ENCODE results near the gene CCDC88C. TPM values are rescaled to one million over a fixed set of nuclear protein-coding genes. Genes with fewer than 3 reads are reported as not detected.

Gene CCDC88C
- total RNA-seq, 2 donors from 2014 or later = 32.5 to 54.4 TPM

DNA sequence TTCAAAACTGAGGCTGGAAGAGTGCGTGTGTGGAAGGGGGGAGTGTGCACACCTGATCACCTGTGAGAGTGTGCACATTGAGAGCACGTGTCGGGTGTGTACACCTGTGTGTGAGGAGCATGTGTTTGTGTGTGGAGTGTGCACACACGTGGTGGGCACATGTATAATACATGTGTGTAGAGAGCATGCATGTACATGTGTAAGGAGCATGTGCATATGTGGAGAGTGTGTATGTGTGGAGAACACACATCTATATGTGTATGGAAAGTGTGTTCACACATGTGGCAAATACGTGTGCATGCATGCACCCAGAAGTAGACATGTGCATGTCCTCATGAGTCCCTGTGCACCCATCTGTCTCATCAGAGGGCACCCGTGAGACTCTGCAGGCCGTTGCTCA, 110.0 kb downstream of the CCDC88C start:
- no peaks in the 10 kb centered on the region for H3K9me3 ChIP-seq
- WGBS = 92% methylated on average over 7 of the region's 7 CpGs
- no peak for TF ChIP-seq POLR2A (IDR thresholded peaks at IDR 0.05)
- no peak for TF ChIP-seq POLR2AphosphoS5 (IDR thresholded peaks at IDR 0.05)
- TF ChIP-seq, protein P1, sequence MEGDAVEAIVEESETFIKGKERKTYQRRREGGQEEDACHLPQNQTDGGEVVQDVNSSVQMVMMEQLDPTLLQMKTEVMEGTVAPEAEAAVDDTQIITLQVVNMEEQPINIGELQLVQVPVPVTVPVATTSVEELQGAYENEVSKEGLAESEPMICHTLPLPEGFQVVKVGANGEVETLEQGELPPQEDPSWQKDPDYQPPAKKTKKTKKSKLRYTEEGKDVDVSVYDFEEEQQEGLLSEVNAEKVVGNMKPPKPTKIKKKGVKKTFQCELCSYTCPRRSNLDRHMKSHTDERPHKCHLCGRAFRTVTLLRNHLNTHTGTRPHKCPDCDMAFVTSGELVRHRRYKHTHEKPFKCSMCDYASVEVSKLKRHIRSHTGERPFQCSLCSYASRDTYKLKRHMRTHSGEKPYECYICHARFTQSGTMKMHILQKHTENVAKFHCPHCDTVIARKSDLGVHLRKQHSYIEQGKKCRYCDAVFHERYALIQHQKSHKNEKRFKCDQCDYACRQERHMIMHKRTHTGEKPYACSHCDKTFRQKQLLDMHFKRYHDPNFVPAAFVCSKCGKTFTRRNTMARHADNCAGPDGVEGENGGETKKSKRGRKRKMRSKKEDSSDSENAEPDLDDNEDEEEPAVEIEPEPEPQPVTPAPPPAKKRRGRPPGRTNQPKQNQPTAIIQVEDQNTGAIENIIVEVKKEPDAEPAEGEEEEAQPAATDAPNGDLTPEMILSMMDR (IDR thresholded peaks at IDR 0.05) = no peak
- intact Hi-C loops (cut with DNase I) = no loop called here
- H3K36me3 ChIP-seq = no peaks in the 10 kb centered on the region
- no peaks in the 10 kb centered on the region for H3K4me1 ChIP-seq (replicated peaks)
- DNase-seq (ENCODE audit: low spot score) = no peak
- no peaks in the 10 kb centered on the region for H3K27me3 ChIP-seq (replicated peaks; ENCODE audit: insufficient read depth)
- no peak overlapping the region for H3K4me3 ChIP-seq
- H3K27ac ChIP-seq = no peak overlapping the region

DNA sequence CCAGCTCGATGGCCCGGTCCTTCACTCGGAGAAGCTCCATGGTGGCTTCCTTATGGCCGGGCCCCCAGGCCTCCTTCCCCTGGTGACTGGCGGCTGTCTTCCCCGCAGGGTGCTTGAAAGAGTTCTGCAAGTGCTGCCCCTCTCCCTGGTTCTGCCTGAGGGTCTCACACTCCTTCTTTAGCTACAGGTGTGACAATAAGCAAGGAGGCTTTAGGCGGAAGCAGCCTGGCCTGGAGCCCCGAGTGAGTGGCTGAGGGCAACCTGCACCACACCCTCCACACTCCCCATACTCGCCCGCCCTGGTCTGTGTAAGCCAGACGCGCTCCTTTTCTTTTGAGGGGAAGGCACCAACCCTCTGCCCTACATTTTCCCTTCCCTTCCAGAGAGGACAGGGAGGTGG, 110.6 kb downstream of the CCDC88C start:
- DNase-seq (ENCODE audit: low spot score) = no peak
- no peak overlapping the region for H3K4me3 ChIP-seq
- TF ChIP-seq, protein P1 (IDR thresholded peaks at IDR 0.05) = no peak
- TF ChIP-seq POLR2A (IDR thresholded peaks at IDR 0.05) (no peak), POLR2AphosphoS5 (IDR thresholded peaks at IDR 0.05) (no peak)
- no peaks in the 10 kb centered on the region for H3K27me3 ChIP-seq (replicated peaks; ENCODE audit: insufficient read depth)
- intact Hi-C loops (cut with DNase I) = no loop called here
- H3K27ac ChIP-seq = no peak overlapping the region
- 94% methylated on average over 12 of the region's 12 CpGs for WGBS
- no peaks in the 10 kb centered on the region for H3K9me3 ChIP-seq
- H3K4me1 ChIP-seq (replicated peaks) = no peaks in the 10 kb centered on the region
- H3K36me3 ChIP-seq = no peaks in the 10 kb centered on the region

DNA sequence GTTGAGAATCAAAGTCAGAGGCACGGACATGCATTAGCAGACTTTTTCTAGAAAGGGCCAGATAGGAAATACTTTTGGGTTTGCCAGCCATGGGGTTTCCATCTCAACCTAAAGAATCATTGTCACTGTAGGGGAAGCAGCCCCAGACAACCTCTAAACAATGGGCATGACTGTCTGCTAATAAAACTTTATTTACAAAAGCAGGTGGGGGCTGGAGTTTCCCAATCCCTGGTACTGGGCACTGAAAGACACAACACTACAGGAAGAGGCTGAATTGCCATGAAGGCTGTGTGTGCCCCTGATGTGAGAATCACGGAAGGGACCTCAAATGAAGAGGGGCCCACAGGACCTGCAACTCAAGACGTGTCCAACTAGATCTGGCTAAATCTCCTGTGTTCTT, 111.1 kb downstream of the CCDC88C start:
- Histone ChIP-seq H3K4me1 (replicated peaks) (no peaks in the 10 kb centered on the region), H3K36me3 (no peaks in the 10 kb centered on the region), H3K4me3 (no peak overlapping the region), H3K9me3 (no peaks in the 10 kb centered on the region), H3K27me3 (replicated peaks; ENCODE audit: insufficient read depth) (no peaks in the 10 kb centered on the region), H3K27ac (no peak overlapping the region)
- intact Hi-C loops (cut with DNase I) = no loop called here
- 96% methylated on average over 3 of the region's 3 CpGs for WGBS
- DNase-seq (ENCODE audit: low spot score) = no peak
- TF ChIP-seq, protein P1 (IDR thresholded peaks at IDR 0.05) = no peak
- TF ChIP-seq POLR2A (IDR thresholded peaks at IDR 0.05) (no peak), POLR2AphosphoS5 (IDR thresholded peaks at IDR 0.05) (no peak)

DNA sequence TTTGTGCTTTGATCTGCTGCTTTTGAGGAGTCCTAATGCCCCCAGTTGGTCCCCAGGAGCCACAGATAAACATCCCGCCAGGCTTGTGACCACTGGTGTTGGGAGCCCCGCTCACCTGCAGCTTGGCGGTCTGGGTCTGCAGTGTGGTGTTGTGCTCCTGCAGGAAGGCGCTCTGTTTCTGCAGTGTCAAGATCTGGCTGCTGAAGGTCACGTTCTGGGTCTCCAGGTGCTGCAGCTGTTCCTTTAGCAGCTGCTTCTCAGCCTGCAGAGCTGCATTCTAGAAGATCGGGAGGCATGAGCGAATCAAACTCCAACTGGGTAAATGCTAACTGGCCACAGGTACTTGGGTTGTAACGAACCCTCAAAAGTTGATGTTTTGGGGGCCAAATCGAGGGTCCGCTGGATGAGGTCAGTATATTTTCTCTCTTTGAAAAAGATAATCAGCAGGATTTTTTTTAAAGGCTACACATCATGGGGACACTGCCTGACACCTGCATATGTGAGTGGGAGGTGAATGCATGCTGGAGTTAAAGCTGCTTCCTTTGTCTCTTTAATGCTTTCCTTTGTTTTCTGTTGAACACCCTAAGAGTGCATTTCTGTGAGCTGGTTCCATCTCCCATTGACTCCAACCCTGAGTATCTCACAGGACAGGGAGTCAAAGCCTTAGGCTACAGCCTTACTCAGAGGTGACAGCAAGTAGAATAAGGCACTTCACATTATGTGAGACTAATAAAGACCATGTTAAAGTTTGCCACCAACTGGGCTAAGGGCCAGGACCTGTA, 111.8 kb downstream of the CCDC88C start:
- H3K27me3 ChIP-seq (replicated peaks; ENCODE audit: insufficient read depth) = no peaks in the 10 kb centered on the region
- no peak overlapping the region for H3K4me3 ChIP-seq
- no peaks in the 10 kb centered on the region for H3K36me3 ChIP-seq
- H3K27ac ChIP-seq = no peak overlapping the region
- WGBS = 93% methylated on average over 10 of the region's 10 CpGs
- H3K9me3 ChIP-seq = no peaks in the 10 kb centered on the region
- intact Hi-C loops (cut with DNase I) = no loop called here
- H3K4me1 ChIP-seq (replicated peaks) = no peaks in the 10 kb centered on the region
- no peak for DNase-seq (ENCODE audit: low spot score)
- TF ChIP-seq POLR2A (IDR thresholded peaks at IDR 0.05) = no peak
- TF ChIP-seq POLR2AphosphoS5 (IDR thresholded peaks at IDR 0.05) = no peak
- TF ChIP-seq, protein P1 (IDR thresholded peaks at IDR 0.05) = no peak

DNA sequence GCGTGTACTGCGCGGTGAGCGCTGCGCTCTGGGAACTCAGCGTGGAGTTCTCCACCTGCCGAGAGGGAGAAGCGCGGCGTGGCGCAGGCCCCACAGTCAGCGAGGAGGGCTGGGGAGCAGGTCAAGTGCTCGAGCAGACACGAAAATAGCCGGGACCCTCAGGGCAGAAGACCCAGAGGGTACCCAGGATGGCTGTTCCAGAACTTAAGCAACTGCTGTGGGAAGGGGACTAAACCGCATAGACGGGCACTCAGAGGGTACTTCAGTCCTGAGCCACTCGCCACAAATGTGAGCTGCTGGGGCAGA, 113.7 kb downstream of the CCDC88C start:
- H3K27ac ChIP-seq = no peak overlapping the region
- TF ChIP-seq POLR2A (IDR thresholded peaks at IDR 0.05) = no peak
- TF ChIP-seq POLR2AphosphoS5 (IDR thresholded peaks at IDR 0.05) = no peak
- TF ChIP-seq, protein P1 (IDR thresholded peaks at IDR 0.05) = no peak
- H3K4me1 ChIP-seq (replicated peaks) = no peaks in the 10 kb centered on the region
- no peak overlapping the region for H3K4me3 ChIP-seq
- no peaks in the 10 kb centered on the region for H3K36me3 ChIP-seq
- H3K27me3 ChIP-seq (replicated peaks; ENCODE audit: insufficient read depth) = no peaks in the 10 kb centered on the region
- DNase-seq (ENCODE audit: low spot score) = no peak
- 89% methylated on average over 18 of the region's 18 CpGs for WGBS
- intact Hi-C loops (cut with DNase I) = no loop called here
- H3K9me3 ChIP-seq = no peaks in the 10 kb centered on the region

Measured in prostate gland (tissue), 2 donors.